Neuronal stem cell (in vitro differentiated cells): ENCODE measurements around the gene AGAP1.
A peak's percentile ranks its signal among the peaks of the same experiment; 100 is the strongest.

Experiments
- DNase-seq: peaks from one replicate; pipeline ENCODE4 v3.0.0-alpha.2; 2013; ENCODE audit warnings: low spot score
- H2AFZ ChIP-seq: one replicate; pipeline ENCODE4 v1.6.1; 2013; ENCODE audit warnings: mild to moderate bottlenecking, low read length, inconsistent platforms
- H2AK5ac ChIP-seq: 2 replicates; pipeline ENCODE4 v1.6.1; 2013; ENCODE audit warnings: low read depth, mild to moderate bottlenecking, inconsistent platforms, low read length, moderate library complexity, mixed read lengths
- H2BK120ac ChIP-seq: 2 replicates; pipeline ENCODE4 v1.6.1; 2013; ENCODE audit warnings: low read depth, mild to moderate bottlenecking, inconsistent platforms, low read length, moderate library complexity, mixed read lengths
- H2BK12ac ChIP-seq: one replicate; pipeline ENCODE4 v1.6.1; 2013; ENCODE audit warnings: low read length, inconsistent platforms
- H2BK15ac ChIP-seq: 2 replicates; pipeline ENCODE4 v1.6.1; 2013; ENCODE audit warnings: mild to moderate bottlenecking, low read length, inconsistent platforms, mixed read lengths
- H2BK5ac ChIP-seq: one replicate; pipeline ENCODE4 v1.6.1; 2013; ENCODE audit warnings: inconsistent platforms, mild to moderate bottlenecking, low read length, moderate library complexity
- H3K14ac ChIP-seq: one replicate; pipeline ENCODE4 v1.6.1; 2013; ENCODE audit warnings: low read length, inconsistent platforms
- H3K18ac ChIP-seq: 2 replicates; pipeline ENCODE4 v1.6.1; 2013; ENCODE audit warnings: low read length, inconsistent platforms
- H3K23ac ChIP-seq: 2 replicates; pipeline ENCODE4 v1.6.1; 2013; ENCODE audit warnings: low read depth, mild to moderate bottlenecking, mixed read lengths, low read length, inconsistent platforms; ENCODE audit not compliant: poor library complexity
- H3K27ac ChIP-seq: replicated peaks from 3 replicates; pipeline ENCODE4 v1.5.1; 2013; ENCODE audit warnings: low read length, inconsistent platforms
- H3K27me3 ChIP-seq, 3 experiments: 2 replicates each; pipeline ENCODE4 v1.6.1; 2013; ENCODE audit warnings: low read length in 3 of 3, mild to moderate bottlenecking in 2 of 3, inconsistent platforms in 1 of 3, low read depth in 1 of 3, mixed read lengths in 1 of 3, moderate library complexity in 1 of 3; ENCODE audit not compliant: control insufficient read depth in 3 of 3, insufficient read depth in 3 of 3
- H3K36me3 ChIP-seq, 2 donors: replicated peaks in 1 of 2; 2 replicates each; pipeline ENCODE4 v1.6.1; 2013; ENCODE audit warnings: low read length in 2 of 2; ENCODE audit not compliant: control insufficient read depth in 2 of 2, insufficient read depth in 2 of 2
- H3K4ac ChIP-seq: 2 replicates; pipeline ENCODE4 v1.6.1; 2013; ENCODE audit warnings: inconsistent platforms, mild to moderate bottlenecking, low read length, moderate library complexity
- H3K4me1 ChIP-seq, 2 donors: 1 replicate in 1 of 2; 2 replicates in 1 of 2; pipeline ENCODE4 v1.6.1; 2013; ENCODE audit warnings: low read length in 2 of 2, low read depth in 1 of 2; ENCODE audit not compliant: control insufficient read depth in 2 of 2, insufficient read depth in 1 of 2
- H3K4me2 ChIP-seq: one replicate; pipeline ENCODE4 v1.6.1; 2013; ENCODE audit warnings: mild to moderate bottlenecking, low read length, inconsistent platforms; ENCODE audit not compliant: insufficient read depth, poor library complexity, severe bottlenecking
- H3K4me3 ChIP-seq, 2 donors: 2 replicates each; pipeline ENCODE4 v1.5.1; 2013; ENCODE audit warnings: low read length in 2 of 2, mild to moderate bottlenecking in 2 of 2, inconsistent platforms in 1 of 2, moderate library complexity in 1 of 2
- H3K79me1 ChIP-seq: one replicate; pipeline ENCODE4 v1.6.1; 2013; ENCODE audit warnings: low read depth, mild to moderate bottlenecking, inconsistent platforms, low read length, moderate library complexity
- H3K9ac ChIP-seq: one replicate; pipeline ENCODE4 v1.6.1; 2013; ENCODE audit warnings: mild to moderate bottlenecking, low read depth, low read length, inconsistent platforms; ENCODE audit not compliant: poor library complexity
- H3K9me3 ChIP-seq, 2 donors: replicated peaks in 1 of 2; 2 replicates each; pipeline versions ENCODE3 to v1.6.1; 2013; ENCODE audit warnings: low read length in 2 of 2, mild to moderate bottlenecking in 2 of 2, inconsistent platforms in 1 of 2, low read depth in 1 of 2, mixed read lengths in 1 of 2, moderate library complexity in 1 of 2; ENCODE audit not compliant: control insufficient read depth in 2 of 2, insufficient read depth in 1 of 2
- H4K8ac ChIP-seq: one replicate; pipeline ENCODE4 v1.6.1; 2013; ENCODE audit warnings: low read depth, mild to moderate bottlenecking, inconsistent platforms, low read length, moderate library complexity
- H4K91ac ChIP-seq: one replicate; pipeline ENCODE4 v1.6.1; 2013; ENCODE audit warnings: low read length, low read depth, mild to moderate bottlenecking, inconsistent platforms; ENCODE audit not compliant: poor library complexity
- WGBS, 2 donors: extraction: QIAGEN DNeasy Blood & Tissue Kit; methylation state at CpG; one replicate each; pipeline ENCODE4 v1.1.7; 2013; ENCODE audit warnings: missing lambda C conversion rate in 2 of 2, mixed read lengths in 1 of 2; ENCODE audit not compliant: insufficient read length in 2 of 2, insufficient replicate concordance in 1 of 2; ENCODE audit errors: extremely low coverage in 2 of 2; 5-methylcytosine and 5-hydroxymethylcytosine counted together

Gene AGAP1

DNA sequence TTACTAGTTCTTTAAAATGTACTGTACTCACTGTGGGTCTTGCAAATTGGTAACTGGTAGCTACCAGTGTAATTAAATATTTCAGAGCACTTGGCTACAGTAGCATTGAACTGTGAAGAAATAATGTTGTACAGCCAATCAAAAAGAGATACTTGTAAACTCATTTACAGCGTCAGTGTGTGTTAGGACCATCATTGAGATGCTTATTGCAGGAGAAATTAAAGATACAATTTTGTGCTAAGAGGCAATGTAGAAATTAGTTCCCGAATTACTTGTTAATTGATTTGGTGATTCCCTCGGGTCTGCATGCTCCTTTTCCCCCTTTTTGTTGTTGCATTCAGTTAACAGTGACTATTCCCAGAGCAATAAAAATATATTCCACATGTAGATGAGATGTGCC lies 330.5 kb downstream of the AGAP1 start:
- Histone ChIP-seq H3K27me3 (no peaks in the 10 kb centered on the region), H2BK15ac (no peak overlapping the region), H3K27ac (no peak overlapping the region), H3K4me2 (no peak overlapping the region), H2BK120ac (no peak overlapping the region), H3K23ac (no peak overlapping the region), H4K8ac (no peak overlapping the region), H3K9ac (no peak overlapping the region), H4K91ac (no peak overlapping the region), H3K79me1 (no peaks in the 10 kb centered on the region), H3K4me1 (no peaks in the 10 kb centered on the region), H3K36me3 (peaks cover 6 to 76% of the 10 kb centered on the region in 2 donors), H2AK5ac (no peak overlapping the region), H2BK5ac (no peak overlapping the region), H3K4ac (no peak overlapping the region), H3K18ac (no peak overlapping the region), H3K14ac (no peak overlapping the region), H3K9me3 (no peaks in the 10 kb centered on the region), H2AFZ (no peak overlapping the region), H3K4me3 (no peak overlapping the region), H2BK12ac (no peak overlapping the region)
- WGBS, 2 donors: no CpG with 5 or more reads among the region's 3 CpGs
- DNase-seq: no peak

DNA sequence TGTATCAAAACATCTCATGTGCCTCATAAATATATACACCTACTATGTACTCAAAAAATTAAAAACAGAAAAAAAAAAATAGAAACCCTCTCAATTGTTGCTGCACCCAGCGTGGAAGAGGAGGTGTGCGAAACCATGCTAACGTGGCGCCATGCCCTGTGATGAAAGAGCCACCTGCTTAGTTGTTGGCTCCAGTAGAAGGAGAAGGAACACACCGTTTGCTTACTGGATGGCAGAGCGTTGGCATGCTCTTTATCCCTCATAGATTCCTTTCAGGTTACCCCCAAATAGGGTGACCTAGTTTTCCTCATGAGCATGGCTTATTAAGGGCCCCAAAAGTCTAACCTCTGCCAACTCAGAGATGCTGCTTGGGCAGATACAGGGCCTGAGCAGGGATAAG lies 332.1 kb downstream of the AGAP1 start:
- Histone ChIP-seq H4K8ac (no peak overlapping the region), H3K27ac (no peak overlapping the region), H2BK5ac (no peak overlapping the region), H3K23ac (peak overlapping the region; percentile 34), H4K91ac (no peak overlapping the region), H2AK5ac (no peak overlapping the region), H3K4me3 (no peak overlapping the region), H3K4me2 (no peak overlapping the region), H2BK12ac (no peak overlapping the region), H3K79me1 (no peaks in the 10 kb centered on the region), H2BK15ac (no peak overlapping the region), H2AFZ (no peak overlapping the region), H3K36me3 (peaks cover 6 to 82% of the 10 kb centered on the region in 2 donors), H3K18ac (no peak overlapping the region), H2BK120ac (no peak overlapping the region), H3K9ac (no peak overlapping the region), H3K27me3 (no peaks in the 10 kb centered on the region), H3K4me1 (no peaks in the 10 kb centered on the region), H3K9me3 (no peaks in the 10 kb centered on the region), H3K14ac (no peak overlapping the region), H3K4ac (no peak overlapping the region)
- no CpG with 5 or more reads among the region's 6 CpGs for WGBS, 2 donors
- no peak for DNase-seq

DNA sequence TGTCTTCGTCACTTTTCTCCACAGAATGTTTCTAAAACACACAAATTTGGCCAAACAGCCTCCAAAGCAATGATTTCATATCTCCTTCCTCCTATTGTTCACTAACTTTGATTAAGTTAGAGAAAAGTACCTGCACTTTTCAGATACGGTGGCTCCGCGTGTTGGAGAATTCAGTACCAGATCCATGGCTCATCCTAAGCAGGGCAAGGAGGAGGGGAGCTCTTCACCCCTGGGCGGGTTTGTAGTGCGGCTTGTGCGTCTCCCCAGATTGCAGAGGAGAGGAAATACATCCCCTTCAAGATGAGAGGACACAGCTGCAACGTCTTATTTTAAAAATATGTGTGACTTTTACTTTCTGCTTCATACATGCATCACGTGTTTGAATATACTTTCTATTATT lies 333.0 kb downstream of the AGAP1 start:
- Histone ChIP-seq H3K9me3 (peaks cover 2 to 5% of the 10 kb centered on the region in 2 donors), H3K23ac (no peak overlapping the region), H3K18ac (no peak overlapping the region), H2AK5ac (no peak overlapping the region), H3K9ac (no peak overlapping the region), H2BK15ac (no peak overlapping the region), H3K4me1 (no peaks in the 10 kb centered on the region), H2BK12ac (no peak overlapping the region), H4K91ac (no peak overlapping the region), H3K4me3 (no peak overlapping the region), H2AFZ (no peak overlapping the region), H3K79me1 (no peaks in the 10 kb centered on the region), H3K14ac (no peak overlapping the region), H3K4ac (no peak overlapping the region), H3K27me3 (no peaks in the 10 kb centered on the region), H3K4me2 (no peak overlapping the region), H3K36me3 (peaks cover 8 to 80% of the 10 kb centered on the region in 2 donors), H2BK5ac (no peak overlapping the region), H3K27ac (no peak overlapping the region), H2BK120ac (no peak overlapping the region), H4K8ac (no peak overlapping the region)
- WGBS, 2 donors: no CpG with 5 or more reads among the region's 9 CpGs
- DNase-seq: no peak

DNA sequence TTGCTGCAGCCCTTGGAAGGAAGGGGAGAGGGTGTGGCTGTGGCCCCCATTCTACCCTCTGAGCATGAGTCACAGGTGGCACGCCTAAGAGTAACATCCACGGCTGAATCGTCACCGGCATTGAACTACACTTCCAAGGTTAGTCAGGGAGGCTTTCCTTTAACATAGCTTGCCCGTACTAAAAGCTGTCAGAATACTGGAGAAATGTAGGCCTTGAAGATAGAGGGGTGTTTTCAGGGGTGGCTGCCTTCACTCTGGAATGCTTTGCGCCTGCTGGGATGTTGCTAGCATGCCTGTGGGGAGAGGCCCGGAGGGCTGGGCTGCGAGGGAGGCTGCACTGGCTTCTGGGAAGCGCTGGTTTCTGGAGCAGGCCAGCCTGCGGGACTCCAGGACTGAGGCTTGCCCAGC lies 333.7 kb downstream of the AGAP1 start:
- H3K27ac ChIP-seq: no peak overlapping the region
- H3K27me3 ChIP-seq: no peaks in the 10 kb centered on the region
- no peaks in the 10 kb centered on the region for H3K4me1 ChIP-seq
- H3K36me3 ChIP-seq: peaks cover 6 to 79% of the 10 kb centered on the region in 2 donors
- H2BK120ac ChIP-seq: no peak overlapping the region
- no peak overlapping the region for H2AFZ ChIP-seq
- H3K79me1 ChIP-seq: no peaks in the 10 kb centered on the region
- no peak overlapping the region for H2AK5ac ChIP-seq
- H3K4me2 ChIP-seq: no peak overlapping the region
- H3K4ac ChIP-seq: no peak overlapping the region
- H3K4me3 ChIP-seq: no peak overlapping the region
- no peak overlapping the region for H2BK12ac ChIP-seq
- no peak for DNase-seq
- H3K18ac ChIP-seq: no peak overlapping the region
- H2BK15ac ChIP-seq: no peak overlapping the region
- peaks cover 2 to 5% of the 10 kb centered on the region in 2 donors for H3K9me3 ChIP-seq
- no CpG with 5 or more reads among the region's 10 CpGs for WGBS, 2 donors
- no peak overlapping the region for H4K91ac ChIP-seq
- H3K23ac ChIP-seq: no peak overlapping the region
- no peak overlapping the region for H4K8ac ChIP-seq
- H2BK5ac ChIP-seq: no peak overlapping the region
- H3K9ac ChIP-seq: no peak overlapping the region
- H3K14ac ChIP-seq: no peak overlapping the region
